KMS-11 (cell line): ENCODE measurements around the gene ADGRG6.

Experiments
- H2AFZ ChIP-seq: fragments of 200-600 bp; sonication (generic); 2 replicates; pipeline ENCODE4 v1.6.1; 2016; ENCODE audit warnings: antibody characterized with exemption, mixed run types, low read depth
- H3K27ac ChIP-seq: fragments of 200-600 bp; sonication (generic); 2 replicates; pipeline ENCODE4 v1.6.1; 2016; ENCODE audit warnings: mild to moderate bottlenecking, mixed run types
- H3K27me3 ChIP-seq: fragments of 200-600 bp; sonication (generic); 2 replicates; pipeline ENCODE4 v1.6.1; 2017; ENCODE audit warnings: mild to moderate bottlenecking, low read depth, mixed run types, moderate library complexity; ENCODE audit not compliant: insufficient read depth
- H3K36me3 ChIP-seq: fragments of 200-600 bp; sonication (generic); 2 replicates; pipeline ENCODE4 v1.6.1; 2017; ENCODE audit warnings: mild to moderate bottlenecking, mixed run types; ENCODE audit not compliant: insufficient read depth
- H3K4me1 ChIP-seq: fragments of 200-600 bp; sonication (generic); 2 replicates; pipeline ENCODE4 v1.6.1; 2016; ENCODE audit warnings: mild to moderate bottlenecking, low read depth, mixed run types; ENCODE audit not compliant: poor library complexity, severe bottlenecking
- H3K4me2 ChIP-seq: fragments of 200-600 bp; sonication (generic); 2 replicates; pipeline ENCODE4 v1.7.0; 2016; ENCODE audit warnings: mild to moderate bottlenecking, mixed run types
- H3K4me3 ChIP-seq: fragments of 200-600 bp; sonication (generic); IDR thresholded peaks from 2 replicates; pipeline ENCODE4 v1.6.1; 2017; ENCODE audit warnings: low read depth, low read length, mixed read lengths; ENCODE audit not compliant: insufficient read depth
- H3K79me2 ChIP-seq: fragments of 200-600 bp; sonication (generic); 2 replicates; pipeline ENCODE4 v1.6.1; 2016; ENCODE audit warnings: low read depth, mixed run types; ENCODE audit not compliant: insufficient read depth
- H3K9ac ChIP-seq: fragments of 200-600 bp; sonication (generic); 2 replicates; pipeline ENCODE4 v1.6.1; 2016; ENCODE audit warnings: mild to moderate bottlenecking, mixed run types
- H4K20me1 ChIP-seq: fragments of 200-600 bp; sonication (generic); 2 replicates; pipeline ENCODE4 v1.6.1; 2016; ENCODE audit warnings: mild to moderate bottlenecking, mixed run types; ENCODE audit not compliant: insufficient read depth
- CTCF ChIP-seq: fragments of 200-600 bp; sonication (generic); conservative IDR thresholded peaks from 2 replicates; pipeline ENCODE4 v1.6.1; 2017; ENCODE audit warnings: low read depth, mild to moderate bottlenecking, antibody characterized with exemption, low read length, moderate library complexity, mixed read lengths

The ADGRG6 gene

GRCh38 chr6:142357879-142358278, 56.1 kb downstream of the ADGRG6 start:
- no peaks in the 10 kb centered on the region for H3K27me3 ChIP-seq
- no peaks in the 10 kb centered on the region for H3K79me2 ChIP-seq
- no peak overlapping the region for H2AFZ ChIP-seq
- no peaks in the 10 kb centered on the region for H3K4me1 ChIP-seq
- H3K36me3 ChIP-seq: no peaks in the 10 kb centered on the region
- TF ChIP-seq CTCF: no peak
- no peak overlapping the region for H3K27ac ChIP-seq
- no peak overlapping the region for H3K9ac ChIP-seq
- H3K4me3 ChIP-seq: no peak overlapping the region
- H3K4me2 ChIP-seq: no peak overlapping the region
- no peaks in the 10 kb centered on the region for H4K20me1 ChIP-seq

GRCh38 chr6:142359271-142359960, 57.6 kb downstream of the ADGRG6 start:
- H3K27me3 ChIP-seq: no peaks in the 10 kb centered on the region
- H4K20me1 ChIP-seq: no peaks in the 10 kb centered on the region
- no peaks in the 10 kb centered on the region for H3K4me1 ChIP-seq
- H2AFZ ChIP-seq: no peak overlapping the region
- no peak overlapping the region for H3K27ac ChIP-seq
- H3K36me3 ChIP-seq: no peaks in the 10 kb centered on the region
- no peak overlapping the region for H3K9ac ChIP-seq
- no peaks in the 10 kb centered on the region for H3K79me2 ChIP-seq
- no peak overlapping the region for H3K4me2 ChIP-seq
- no peak overlapping the region for H3K4me3 ChIP-seq
- no peak for TF ChIP-seq CTCF

- H3K9ac ChIP-seq: no peak overlapping the region
- H2AFZ ChIP-seq: no peak overlapping the region
- H4K20me1 ChIP-seq: no peaks in the 10 kb centered on the region
- no peaks in the 10 kb centered on the region for H3K79me2 ChIP-seq
- H3K4me3 ChIP-seq: no peak overlapping the region
- TF ChIP-seq CTCF: no peak
- H3K36me3 ChIP-seq: no peaks in the 10 kb centered on the region
- no peak overlapping the region for H3K27ac ChIP-seq
- H3K4me2 ChIP-seq: no peak overlapping the region
- H3K27me3 ChIP-seq: no peaks in the 10 kb centered on the region
- H3K4me1 ChIP-seq: no peaks in the 10 kb centered on the region
These were observed 59.5 kb downstream of the ADGRG6 start for GRCh38 chr6:142361345-142361744.

- no peaks in the 10 kb centered on the region for H4K20me1 ChIP-seq
- no peaks in the 10 kb centered on the region for H3K36me3 ChIP-seq
- H3K27ac ChIP-seq: no peak overlapping the region
- H3K4me3 ChIP-seq: no peak overlapping the region
- H3K27me3 ChIP-seq: no peaks in the 10 kb centered on the region
- no peak overlapping the region for H3K9ac ChIP-seq
- no peaks in the 10 kb centered on the region for H3K4me1 ChIP-seq
- no peak overlapping the region for H3K4me2 ChIP-seq
- no peak for TF ChIP-seq CTCF
- H3K79me2 ChIP-seq: no peaks in the 10 kb centered on the region
- H2AFZ ChIP-seq: no peak overlapping the region
These were observed 60.3 kb downstream of the ADGRG6 start for GRCh38 chr6:142361779-142362750.
